ENCODE measurements around the gene TRMT10B. TPM values are rescaled to one million over a fixed set of nuclear protein-coding genes. Genes with fewer than 3 reads are reported as not detected.

The TRMT10B gene
- total and polyA plus RNA-seq, 8 donors, result 2.7 to 10.5 (median 5.1) TPM

DNA sequence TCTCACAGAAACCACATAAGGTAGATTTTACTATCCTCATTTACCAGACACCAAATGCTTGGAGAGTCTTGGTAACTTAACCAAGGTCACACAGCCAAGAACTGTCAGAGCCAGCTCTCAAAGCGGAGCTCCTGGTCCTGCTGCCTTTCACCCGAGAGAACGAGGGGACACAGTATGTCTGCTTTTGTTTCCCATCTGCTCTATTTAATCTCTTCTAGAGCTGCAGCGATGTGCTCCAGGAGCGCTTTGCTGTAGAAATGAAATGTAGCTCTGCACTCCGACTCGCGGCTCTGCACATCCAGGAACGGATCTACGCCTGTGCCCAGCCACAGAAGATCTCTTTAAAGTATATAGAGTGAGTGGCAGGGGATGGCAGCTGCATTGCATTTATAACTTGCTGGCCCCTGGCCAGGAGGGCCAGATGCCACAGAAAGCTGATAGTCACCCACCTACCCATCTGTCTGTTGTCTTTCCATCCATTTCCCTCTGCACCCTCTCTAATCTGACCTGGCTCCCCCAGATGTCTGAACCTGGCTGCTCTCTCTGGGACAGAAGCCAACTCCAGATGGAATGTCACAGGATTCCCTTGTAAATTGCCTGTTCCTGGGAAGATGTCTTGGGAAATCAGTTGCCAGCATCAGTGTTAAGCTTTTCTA lies 21.4 kb upstream of the TRMT10B start:
- Histone ChIP-seq H3K36me3 (no peaks in the 10 kb centered on the region), H3K27me3 (peaks cover 0 to 23% (median 0%) of the 10 kb centered on the region in 3 donors), H3K4me3 (no peak overlapping the region), H3K9me3 (no peaks in the 10 kb centered on the region), H3K4me1 (no peaks in the 10 kb centered on the region), H3K27ac (no peak overlapping the region)
- TF ChIP-seq, protein P1, sequence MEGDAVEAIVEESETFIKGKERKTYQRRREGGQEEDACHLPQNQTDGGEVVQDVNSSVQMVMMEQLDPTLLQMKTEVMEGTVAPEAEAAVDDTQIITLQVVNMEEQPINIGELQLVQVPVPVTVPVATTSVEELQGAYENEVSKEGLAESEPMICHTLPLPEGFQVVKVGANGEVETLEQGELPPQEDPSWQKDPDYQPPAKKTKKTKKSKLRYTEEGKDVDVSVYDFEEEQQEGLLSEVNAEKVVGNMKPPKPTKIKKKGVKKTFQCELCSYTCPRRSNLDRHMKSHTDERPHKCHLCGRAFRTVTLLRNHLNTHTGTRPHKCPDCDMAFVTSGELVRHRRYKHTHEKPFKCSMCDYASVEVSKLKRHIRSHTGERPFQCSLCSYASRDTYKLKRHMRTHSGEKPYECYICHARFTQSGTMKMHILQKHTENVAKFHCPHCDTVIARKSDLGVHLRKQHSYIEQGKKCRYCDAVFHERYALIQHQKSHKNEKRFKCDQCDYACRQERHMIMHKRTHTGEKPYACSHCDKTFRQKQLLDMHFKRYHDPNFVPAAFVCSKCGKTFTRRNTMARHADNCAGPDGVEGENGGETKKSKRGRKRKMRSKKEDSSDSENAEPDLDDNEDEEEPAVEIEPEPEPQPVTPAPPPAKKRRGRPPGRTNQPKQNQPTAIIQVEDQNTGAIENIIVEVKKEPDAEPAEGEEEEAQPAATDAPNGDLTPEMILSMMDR (IDR thresholded peaks at IDR 0.05), result no peak
- TF ChIP-seq EP300 (IDR thresholded peaks at IDR 0.05) (no peak), POLR2A (IDR thresholded peaks at IDR 0.05) (no peak), POLR2AphosphoS5 (IDR thresholded peaks at IDR 0.05) (no peak)
- WGBS, 5 donors, result 78 to 90% (median 80%) methylated on average over 10 of the region's 10 CpGs
- intact Hi-C loops (cut with DNase I; ENCODE audit: low total_unique reads), result no loop called here
- DNase-seq, result no peak

DNA sequence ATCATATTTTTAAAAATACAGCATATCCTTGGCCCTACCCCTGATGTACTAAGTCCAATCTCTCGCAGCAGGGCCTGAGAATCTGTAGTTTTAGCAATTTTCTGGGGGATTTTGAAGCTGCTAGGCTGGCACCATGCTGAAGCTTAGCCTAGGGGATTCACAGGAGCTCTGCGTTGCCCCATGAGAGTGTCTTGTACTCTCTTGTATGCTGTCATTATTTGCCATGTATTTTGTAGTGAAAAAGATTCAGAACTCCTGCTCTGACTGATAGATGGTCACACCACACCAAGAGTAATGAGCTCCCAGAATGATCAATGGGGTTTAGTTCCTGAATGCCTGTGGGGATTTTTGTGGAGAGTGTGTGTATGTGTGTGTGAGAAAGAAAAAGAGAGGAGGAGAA lies 20.7 kb upstream of the TRMT10B start:
- TF ChIP-seq EP300 (IDR thresholded peaks at IDR 0.05), result no peak
- TF ChIP-seq, protein P1 (IDR thresholded peaks at IDR 0.05), result no peak
- TF ChIP-seq POLR2AphosphoS5 (IDR thresholded peaks at IDR 0.05), result no peak
- TF ChIP-seq POLR2A (IDR thresholded peaks at IDR 0.05), result no peak
- no peaks in the 10 kb centered on the region for H3K36me3 ChIP-seq
- DNase-seq, result no peak
- H3K4me1 ChIP-seq, result no peaks in the 10 kb centered on the region
- intact Hi-C loops (cut with DNase I; ENCODE audit: low total_unique reads), result no loop called here
- no peak overlapping the region for H3K27ac ChIP-seq
- WGBS, 5 donors, result 43 to 80% (median 76%) methylated on average over 2 of the region's 2 CpGs
- H3K4me3 ChIP-seq, result no peak overlapping the region
- H3K27me3 ChIP-seq, result peaks cover 0 to 20% (median 0%) of the 10 kb centered on the region in 3 donors
- H3K9me3 ChIP-seq, result no peaks in the 10 kb centered on the region

DNA sequence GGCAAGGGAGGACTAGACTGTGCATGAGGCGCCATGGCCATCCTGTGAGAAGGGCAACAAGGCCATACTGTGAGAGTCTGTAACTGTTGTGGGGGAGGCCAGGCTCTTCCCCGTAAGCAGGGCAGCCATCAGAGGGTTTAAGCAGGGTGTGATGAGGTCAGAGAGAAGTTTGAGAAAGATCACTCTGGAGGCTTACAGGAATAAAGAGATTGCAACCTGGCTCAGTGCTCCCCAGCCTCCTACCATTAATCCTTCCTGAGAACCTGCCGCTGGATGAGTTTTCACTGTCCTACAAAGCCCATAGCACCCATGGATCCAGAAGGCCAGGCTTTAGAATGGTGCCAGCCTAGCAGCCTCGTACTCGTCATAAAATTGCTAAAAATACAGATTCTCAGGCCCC lies 14.4 kb upstream of the TRMT10B start:
- TF ChIP-seq, protein P1 (IDR thresholded peaks at IDR 0.05), result no peak
- TF ChIP-seq POLR2A (IDR thresholded peaks at IDR 0.05) (no peak), POLR2AphosphoS5 (IDR thresholded peaks at IDR 0.05) (no peak), EP300 (IDR thresholded peaks at IDR 0.05) (no peak)
- no peaks in the 10 kb centered on the region for H3K9me3 ChIP-seq
- H3K36me3 ChIP-seq, result no peaks in the 10 kb centered on the region
- WGBS, 5 donors, result 85 to 91% (median 87%) methylated on average over 5 of the region's 5 CpGs
- no peak overlapping the region for H3K4me3 ChIP-seq
- DNase-seq, result no peak
- no peaks in the 10 kb centered on the region for H3K27me3 ChIP-seq
- no peak overlapping the region for H3K27ac ChIP-seq
- intact Hi-C loops (cut with DNase I; ENCODE audit: low total_unique reads), result no loop called here
- H3K4me1 ChIP-seq, result no peaks in the 10 kb centered on the region

DNA sequence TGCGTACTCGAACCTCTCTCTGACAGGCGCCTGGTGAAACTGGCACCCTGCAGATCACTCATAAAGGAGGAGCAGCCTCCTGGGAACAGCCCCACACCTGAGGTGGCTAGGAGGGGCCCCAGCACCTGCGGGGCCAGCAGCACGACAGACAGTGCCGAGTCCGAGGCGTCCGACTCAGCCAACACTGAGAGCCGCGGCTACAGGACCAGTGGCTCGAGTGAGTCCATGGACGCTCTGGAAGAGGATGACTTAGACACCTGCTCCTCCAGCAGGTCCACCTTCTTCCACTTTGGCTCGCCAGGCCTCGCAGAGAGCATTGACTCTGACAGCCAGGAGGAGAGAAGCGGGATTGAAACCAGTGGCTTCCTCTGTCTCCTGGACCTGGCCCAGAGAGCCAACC lies 13.5 kb upstream of the TRMT10B start:
- H3K36me3 ChIP-seq, result no peaks in the 10 kb centered on the region
- intact Hi-C loops (cut with DNase I; ENCODE audit: low total_unique reads), result no loop called here
- H3K9me3 ChIP-seq, result no peaks in the 10 kb centered on the region
- DNase-seq, result no peak
- H3K4me3 ChIP-seq, result no peak overlapping the region
- WGBS, 5 donors, result 91 to 94% (median 93%) methylated on average over 15 to 16 of the region's 16 CpGs
- H3K27me3 ChIP-seq, result no peaks in the 10 kb centered on the region
- TF ChIP-seq, protein P1 (IDR thresholded peaks at IDR 0.05), result no peak
- no peak for TF ChIP-seq POLR2AphosphoS5 (IDR thresholded peaks at IDR 0.05)
- no peak for TF ChIP-seq EP300 (IDR thresholded peaks at IDR 0.05)
- no peak for TF ChIP-seq POLR2A (IDR thresholded peaks at IDR 0.05)
- no peaks in the 10 kb centered on the region for H3K4me1 ChIP-seq
- no peak overlapping the region for H3K27ac ChIP-seq

Measured in stomach (tissue), 9 donors.